DOHH2 (cell line): Measurements from ENCODE around the gene PKIG.

Source experiments
- EZH2phosphoT487 ChIP-seq: fragments of 200-600 bp; sonication (generic); IDR thresholded peaks from 2 replicates; pipeline ENCODE4 v1.6.1; 2017; ENCODE audit warnings: borderline replicate concordance, mild to moderate bottlenecking, antibody characterized with exemption, low read length, moderate library complexity, mixed read lengths
- TF ChIP-seq, protein P1 (sequence below): fragments of 200-600 bp; sonication (generic); IDR thresholded peaks from one replicate; pipeline ENCODE4 v1.5.1; 2014; ENCODE audit warnings: antibody characterized with exemption, mild to moderate bottlenecking, low read depth, low read length; ENCODE audit not compliant: poor library complexity, severe bottlenecking

DNA sequence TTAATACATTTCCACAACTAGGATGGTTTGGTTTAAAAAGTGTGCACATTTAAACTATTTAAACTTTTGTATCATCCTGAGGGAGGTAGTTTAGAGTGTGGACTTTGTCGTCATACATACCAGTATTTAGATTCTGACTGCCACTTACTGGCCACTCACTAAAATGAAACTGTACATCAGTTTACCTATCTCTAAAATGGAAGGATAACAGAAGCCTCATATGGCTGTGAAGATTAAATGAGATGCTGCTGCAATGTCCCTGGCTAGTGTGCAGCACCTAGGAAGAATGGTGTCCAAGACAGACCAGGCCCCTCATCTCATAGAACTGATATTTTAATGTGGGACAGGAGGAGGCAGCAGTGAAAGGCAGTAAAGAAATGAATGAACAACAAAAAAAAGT lies 12.0 kb upstream of the PKIG start:
- TF ChIP-seq, protein P1, sequence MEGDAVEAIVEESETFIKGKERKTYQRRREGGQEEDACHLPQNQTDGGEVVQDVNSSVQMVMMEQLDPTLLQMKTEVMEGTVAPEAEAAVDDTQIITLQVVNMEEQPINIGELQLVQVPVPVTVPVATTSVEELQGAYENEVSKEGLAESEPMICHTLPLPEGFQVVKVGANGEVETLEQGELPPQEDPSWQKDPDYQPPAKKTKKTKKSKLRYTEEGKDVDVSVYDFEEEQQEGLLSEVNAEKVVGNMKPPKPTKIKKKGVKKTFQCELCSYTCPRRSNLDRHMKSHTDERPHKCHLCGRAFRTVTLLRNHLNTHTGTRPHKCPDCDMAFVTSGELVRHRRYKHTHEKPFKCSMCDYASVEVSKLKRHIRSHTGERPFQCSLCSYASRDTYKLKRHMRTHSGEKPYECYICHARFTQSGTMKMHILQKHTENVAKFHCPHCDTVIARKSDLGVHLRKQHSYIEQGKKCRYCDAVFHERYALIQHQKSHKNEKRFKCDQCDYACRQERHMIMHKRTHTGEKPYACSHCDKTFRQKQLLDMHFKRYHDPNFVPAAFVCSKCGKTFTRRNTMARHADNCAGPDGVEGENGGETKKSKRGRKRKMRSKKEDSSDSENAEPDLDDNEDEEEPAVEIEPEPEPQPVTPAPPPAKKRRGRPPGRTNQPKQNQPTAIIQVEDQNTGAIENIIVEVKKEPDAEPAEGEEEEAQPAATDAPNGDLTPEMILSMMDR: no peak
- TF ChIP-seq EZH2phosphoT487: no peak
